Panc1 (cell line): ENCODE data around the gene NCAM2. TPM values are rescaled to one million over a fixed set of nuclear protein-coding genes. Genes with fewer than 3 reads are reported as not detected.

Experiments used
- ATAC-seq: fragments of 200-7000 bp; cut with Tn5 transposase; 2 replicates; pipeline ENCODE4 v1.9.1; 2020; ENCODE audit warnings: mild to moderate bottlenecking, moderate library complexity
- BruUV-seq: library from RNA; stranded (reverse); fragments of 400-500 nt; replicated peaks from 2 replicates; lab custom pipeline; 2021; lab: Mats Ljungman, UMichigan
- CTCF ChIA-PET: fragments of 300-600 bp; sonication (Branson Sonifier 250); formaldehyde crosslinking; loops from one replicate; lab custom pipeline; 2022; ENCODE audit warnings: antibody characterized with exemption; lab: Charles Lee
- POLR2A ChIA-PET: fragments of 300-600 bp; sonication (Branson Sonifier 250); formaldehyde crosslinking; loops from one replicate; lab custom pipeline; 2022; ENCODE audit warnings: antibody characterized with exemption; lab: Charles Lee
- DNase-seq: peaks from one replicate; pipeline ENCODE4 v3.0.0-alpha.2; 2010; ENCODE audit warnings: low read depth, low spot score
- H3K27ac ChIP-seq: 2 replicates; pipeline ENCODE4 v1.5.1; 2011; ENCODE audit warnings: mild to moderate bottlenecking, low read length, inconsistent platforms
- H3K27me3 ChIP-seq: fragments of 200-500 bp; sonication (Bioruptor generic); 2 replicates; pipeline ENCODE4 v1.6.0; 2014; ENCODE audit warnings: low read length, inconsistent platforms; ENCODE audit not compliant: control insufficient read depth, insufficient read depth
- H3K36me3 ChIP-seq: fragments of 200-500 bp; sonication (Bioruptor generic); 2 replicates; pipeline ENCODE4 v1.5.1; 2014; ENCODE audit warnings: inconsistent platforms, mild to moderate bottlenecking, low read length, moderate library complexity; ENCODE audit not compliant: control insufficient read depth, insufficient read depth
- H3K4me1 ChIP-seq: 2 replicates; pipeline ENCODE4 v1.5.1; 2011; ENCODE audit warnings: inconsistent platforms, mild to moderate bottlenecking, low read length, moderate library complexity; ENCODE audit not compliant: control insufficient read depth, insufficient read depth
- H3K4me3 ChIP-seq, 2 experiments: 2 replicates each; pipeline ENCODE4 v1.5.1; 2011 to 2012; ENCODE audit warnings: low read depth in 2 of 2, low read length in 2 of 2, mild to moderate bottlenecking in 2 of 2, inconsistent platforms in 1 of 2, moderate library complexity in 1 of 2
- H3K9me3 ChIP-seq: fragments of 200-500 bp; sonication (Bioruptor generic); 2 replicates; pipeline ENCODE4 v1.5.1; 2014; ENCODE audit warnings: low read depth, mild to moderate bottlenecking, inconsistent platforms, low read length, moderate library complexity; ENCODE audit not compliant: control insufficient read depth, insufficient read depth
- POLR2AphosphoS5 ChIP-seq: IDR thresholded peaks from 2 replicates; pipeline ENCODE4 v1.6.1; 2012; ENCODE audit warnings: mild to moderate bottlenecking, low read depth, low read length, moderate library complexity
- SIN3A ChIP-seq: IDR thresholded peaks from 2 replicates; pipeline ENCODE4 v1.6.1; 2012; ENCODE audit warnings: low read depth, mild to moderate bottlenecking, low read length, moderate library complexity, borderline replicate concordance; ENCODE audit not compliant: insufficient read depth
- TCF7L2 ChIP-seq: IDR thresholded peaks from 2 replicates; pipeline ENCODE4 v1.6.1; 2011; ENCODE audit warnings: mild to moderate bottlenecking, low read depth, low read length, inconsistent platforms
- in situ Hi-C: cut with HindIII; loops from 2 replicates; pipeline ENCODE4 v1.10.0; 2016; ENCODE audit warnings: low sequenced_read_pairs, low pct_unique_long_range_greater_than_20kb
- intact Hi-C: fragments of 100-400 bp; cut with micrococcal nuclease; formaldehyde crosslinking; loops from one replicate; pipeline ENCODE4 v1.10.0; 2022; ENCODE audit not compliant: unreplicated experiment
- total RNA-seq: library from RNA; stranded (reverse); gene quantifications from one replicate; pipeline ENCODE4 v1.2.1, GENCODE V29; 2021; ENCODE audit not compliant: unreplicated experiment
- TF ChIP-seq, protein P1 (sequence below), 2 experiments: IDR thresholded peaks; 2 replicates each; pipeline ENCODE4 v1.6.1; 2011 to 2012; ENCODE audit warnings: low read depth in 2 of 2, control low read depth in 1 of 2, low read length in 1 of 2, mild to moderate bottlenecking in 1 of 2, moderate library complexity in 1 of 2; ENCODE audit not compliant: insufficient read depth in 1 of 2
- TF ChIP-seq, protein P2 (sequence below): fragments of 450-650 bp; IDR thresholded peaks from 2 replicates; pipeline ENCODE4 v1.5.1; 2017; ENCODE audit warnings: mild to moderate bottlenecking

NCAM2 gene
- total RNA-seq, 1 experiment from 2014 or later, result 2.2 TPM

DNA sequence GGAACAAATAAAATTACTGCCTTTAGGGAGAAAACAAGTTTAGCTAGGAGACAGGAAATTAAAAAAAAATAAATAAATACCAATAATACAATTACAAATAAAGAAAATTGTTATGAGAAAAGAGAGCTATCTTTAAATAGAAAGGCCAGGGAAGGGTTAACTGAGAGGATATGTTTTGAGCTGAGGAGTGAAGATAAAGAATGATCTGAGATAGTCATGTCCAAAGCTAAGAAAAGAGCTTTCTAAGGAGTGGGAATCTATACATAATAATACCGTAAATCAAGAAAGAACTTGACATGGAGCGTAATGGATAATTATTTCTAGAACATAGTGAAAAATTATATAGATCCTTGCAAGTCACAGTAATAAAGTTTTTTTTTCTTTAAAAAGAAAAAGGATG is 176.5 kb downstream of the NCAM2 start:
- Histone ChIP-seq H3K9me3 (no peaks in the 10 kb centered on the region), H3K4me1 (no peaks in the 10 kb centered on the region), H3K4me3 (no peak overlapping the region), H3K27me3 (no peaks in the 10 kb centered on the region), H3K36me3 (no peaks in the 10 kb centered on the region), H3K27ac (no peak overlapping the region)
- BruUV-seq, result no TSS peak
- ATAC-seq (no peak), DNase-seq (no peak)
- POLR2A ChIA-PET, result no interaction called here
- CTCF ChIA-PET, result no interaction called here
- intact Hi-C loops, result no loop called here
- TF ChIP-seq POLR2AphosphoS5 (no peak), TCF7L2 (no peak), SIN3A (no peak)
- TF ChIP-seq, protein P1, sequence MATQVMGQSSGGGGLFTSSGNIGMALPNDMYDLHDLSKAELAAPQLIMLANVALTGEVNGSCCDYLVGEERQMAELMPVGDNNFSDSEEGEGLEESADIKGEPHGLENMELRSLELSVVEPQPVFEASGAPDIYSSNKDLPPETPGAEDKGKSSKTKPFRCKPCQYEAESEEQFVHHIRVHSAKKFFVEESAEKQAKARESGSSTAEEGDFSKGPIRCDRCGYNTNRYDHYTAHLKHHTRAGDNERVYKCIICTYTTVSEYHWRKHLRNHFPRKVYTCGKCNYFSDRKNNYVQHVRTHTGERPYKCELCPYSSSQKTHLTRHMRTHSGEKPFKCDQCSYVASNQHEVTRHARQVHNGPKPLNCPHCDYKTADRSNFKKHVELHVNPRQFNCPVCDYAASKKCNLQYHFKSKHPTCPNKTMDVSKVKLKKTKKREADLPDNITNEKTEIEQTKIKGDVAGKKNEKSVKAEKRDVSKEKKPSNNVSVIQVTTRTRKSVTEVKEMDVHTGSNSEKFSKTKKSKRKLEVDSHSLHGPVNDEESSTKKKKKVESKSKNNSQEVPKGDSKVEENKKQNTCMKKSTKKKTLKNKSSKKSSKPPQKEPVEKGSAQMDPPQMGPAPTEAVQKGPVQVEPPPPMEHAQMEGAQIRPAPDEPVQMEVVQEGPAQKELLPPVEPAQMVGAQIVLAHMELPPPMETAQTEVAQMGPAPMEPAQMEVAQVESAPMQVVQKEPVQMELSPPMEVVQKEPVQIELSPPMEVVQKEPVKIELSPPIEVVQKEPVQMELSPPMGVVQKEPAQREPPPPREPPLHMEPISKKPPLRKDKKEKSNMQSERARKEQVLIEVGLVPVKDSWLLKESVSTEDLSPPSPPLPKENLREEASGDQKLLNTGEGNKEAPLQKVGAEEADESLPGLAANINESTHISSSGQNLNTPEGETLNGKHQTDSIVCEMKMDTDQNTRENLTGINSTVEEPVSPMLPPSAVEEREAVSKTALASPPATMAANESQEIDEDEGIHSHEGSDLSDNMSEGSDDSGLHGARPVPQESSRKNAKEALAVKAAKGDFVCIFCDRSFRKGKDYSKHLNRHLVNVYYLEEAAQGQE (IDR thresholded peaks at IDR 0.05; ENCODE audit: insufficient read depth in 1 of 2, low read depth in 2 of 2, low read length in 1 of 2), result no peak
- TF ChIP-seq, protein P2, sequence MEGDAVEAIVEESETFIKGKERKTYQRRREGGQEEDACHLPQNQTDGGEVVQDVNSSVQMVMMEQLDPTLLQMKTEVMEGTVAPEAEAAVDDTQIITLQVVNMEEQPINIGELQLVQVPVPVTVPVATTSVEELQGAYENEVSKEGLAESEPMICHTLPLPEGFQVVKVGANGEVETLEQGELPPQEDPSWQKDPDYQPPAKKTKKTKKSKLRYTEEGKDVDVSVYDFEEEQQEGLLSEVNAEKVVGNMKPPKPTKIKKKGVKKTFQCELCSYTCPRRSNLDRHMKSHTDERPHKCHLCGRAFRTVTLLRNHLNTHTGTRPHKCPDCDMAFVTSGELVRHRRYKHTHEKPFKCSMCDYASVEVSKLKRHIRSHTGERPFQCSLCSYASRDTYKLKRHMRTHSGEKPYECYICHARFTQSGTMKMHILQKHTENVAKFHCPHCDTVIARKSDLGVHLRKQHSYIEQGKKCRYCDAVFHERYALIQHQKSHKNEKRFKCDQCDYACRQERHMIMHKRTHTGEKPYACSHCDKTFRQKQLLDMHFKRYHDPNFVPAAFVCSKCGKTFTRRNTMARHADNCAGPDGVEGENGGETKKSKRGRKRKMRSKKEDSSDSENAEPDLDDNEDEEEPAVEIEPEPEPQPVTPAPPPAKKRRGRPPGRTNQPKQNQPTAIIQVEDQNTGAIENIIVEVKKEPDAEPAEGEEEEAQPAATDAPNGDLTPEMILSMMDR, result no peak
- in situ Hi-C loops, result no loop called here

DNA sequence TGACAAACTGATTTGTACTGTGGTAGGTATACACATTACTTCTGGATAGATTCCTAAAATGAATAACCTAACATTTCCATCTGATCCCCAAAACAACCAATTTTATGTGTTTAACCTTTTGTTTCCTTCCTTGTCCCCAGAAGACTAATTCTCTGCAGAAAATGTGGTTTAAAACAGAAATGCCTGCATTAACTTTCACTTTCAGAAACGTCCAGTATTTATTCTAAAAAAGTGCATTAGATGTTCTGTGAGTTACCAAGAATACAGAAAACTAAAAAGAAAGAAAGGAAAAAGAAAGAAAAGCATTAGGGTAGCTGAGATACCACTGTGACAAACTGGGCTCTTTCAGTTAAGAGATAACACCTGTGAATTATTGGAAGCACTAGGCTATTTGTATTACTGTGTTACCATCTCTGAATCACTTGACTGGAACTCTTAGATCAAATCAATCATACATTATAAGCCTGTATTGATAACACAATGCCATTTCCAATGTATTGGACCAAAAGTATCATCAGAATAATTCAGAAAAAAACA is 177.7 kb downstream of the NCAM2 start:
- no peaks in the 10 kb centered on the region for H3K4me1 ChIP-seq
- TF ChIP-seq, protein P2, result no peak
- TF ChIP-seq TCF7L2 (no peak), POLR2AphosphoS5 (no peak), SIN3A (no peak)
- TF ChIP-seq, protein P1 (IDR thresholded peaks at IDR 0.05; ENCODE audit: insufficient read depth in 1 of 2, low read depth in 2 of 2, low read length in 1 of 2), result no peak
- no peaks in the 10 kb centered on the region for H3K9me3 ChIP-seq
- no peaks in the 10 kb centered on the region for H3K27me3 ChIP-seq
- H3K4me3 ChIP-seq, result no peak overlapping the region
- ATAC-seq (no peak), DNase-seq (no peak)
- ChIA-PET POLR2A (no interaction called here), CTCF (no interaction called here)
- no peak overlapping the region for H3K27ac ChIP-seq
- BruUV-seq, result no TSS peak
- intact Hi-C loops, result no loop called here
- no peaks in the 10 kb centered on the region for H3K36me3 ChIP-seq
- in situ Hi-C loops, result no loop called here
